Measurements from ENCODE around the gene CMPK2.
A peak's percentile ranks its signal among the peaks of the same experiment; 100 is the strongest.
"Not testable (repeated sequence)": the region's sequence is repeated elsewhere in the genome, so short reads cannot be mapped to it uniquely, and the experiment has no call there.

CMPK2 gene

GRCh38 chr2:6864923-6865345 is 773 bp downstream of the CMPK2 start:
- peak overlapping the region; percentile 79 for H3K4me3 Mint-ChIP-seq
- peaks cover 29% of the 10 kb centered on the region for H3K36me3 Mint-ChIP-seq
- H3K27me3 Mint-ChIP-seq = no peaks in the 10 kb centered on the region
- H3K9me3 Mint-ChIP-seq (ENCODE audit: low read depth) = peaks cover 9% of the 10 kb centered on the region
- H3K4me1 Mint-ChIP-seq (ENCODE audit: low read depth) = peaks cover 43% of the 10 kb centered on the region
- H3K27ac Mint-ChIP-seq = no peak overlapping the region

GRCh38 chr2:6864231-6864754 is 1.4 kb downstream of the CMPK2 start:
- peaks cover 30% of the 10 kb centered on the region for H3K36me3 Mint-ChIP-seq
- no peaks in the 10 kb centered on the region for H3K27me3 Mint-ChIP-seq
- H3K9me3 Mint-ChIP-seq (ENCODE audit: low read depth) = peaks cover 13% of the 10 kb centered on the region
- peak overlapping the region; percentile 41 for H3K27ac Mint-ChIP-seq
- peaks cover 40% of the 10 kb centered on the region for H3K4me1 Mint-ChIP-seq (ENCODE audit: low read depth)
- peak overlapping the region; percentile 79 for H3K4me3 Mint-ChIP-seq

DNA sequence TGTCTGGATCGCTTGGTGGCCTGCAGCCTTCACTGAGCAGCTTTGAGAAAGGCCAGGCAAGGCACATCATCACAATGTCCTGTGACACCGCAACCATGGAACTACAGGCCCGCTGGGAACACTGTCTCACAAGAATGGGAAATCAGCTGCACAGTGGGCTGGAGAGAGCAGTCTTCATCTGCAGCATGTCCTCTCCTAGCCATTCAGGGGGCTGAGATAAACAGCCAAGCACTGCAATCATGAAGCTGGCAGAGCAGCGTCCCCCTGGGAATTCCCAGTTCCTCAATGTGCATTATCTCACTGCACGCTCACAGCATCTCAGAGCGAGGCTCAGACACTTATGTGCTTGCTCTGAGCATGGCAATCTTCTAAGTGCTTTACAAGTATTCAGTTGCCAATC is 1.9 kb downstream of the CMPK2 start:
- H3K4me3 Mint-ChIP-seq = peak overlapping the region; percentile 79
- H3K36me3 Mint-ChIP-seq = peaks cover 33% of the 10 kb centered on the region
- peaks cover 40% of the 10 kb centered on the region for H3K4me1 Mint-ChIP-seq (ENCODE audit: low read depth)
- no peaks in the 10 kb centered on the region for H3K27me3 Mint-ChIP-seq
- H3K9me3 Mint-ChIP-seq (ENCODE audit: low read depth) = peaks cover 15% of the 10 kb centered on the region
- H3K27ac Mint-ChIP-seq = peak overlapping the region; percentile 16

GRCh38 chr2:6860296-6860695 is 5.4 kb downstream of the CMPK2 start:
- Mint-ChIP-seq H3K4me1 (ENCODE audit: low read depth) (peaks cover 23% of the 10 kb centered on the region), H3K4me3 (no peak overlapping the region), H3K9me3 (ENCODE audit: low read depth) (peaks cover 21% of the 10 kb centered on the region), H3K36me3 (peaks cover 49% of the 10 kb centered on the region), H3K27ac (no peak overlapping the region), H3K27me3 (no peaks in the 10 kb centered on the region)

- peaks cover 14% of the 10 kb centered on the region for H3K4me1 Mint-ChIP-seq (ENCODE audit: low read depth)
- peaks cover 21% of the 10 kb centered on the region for H3K9me3 Mint-ChIP-seq (ENCODE audit: low read depth)
- H3K4me3 Mint-ChIP-seq, H3K27me3 Mint-ChIP-seq, H3K27ac Mint-ChIP-seq: not testable (repeated sequence)
- H3K36me3 Mint-ChIP-seq = peaks cover 58% of the 10 kb centered on the region
Measured at GRCh38 chr2:6858466-6859027, 7.2 kb downstream of the CMPK2 start.

- H3K4me3 Mint-ChIP-seq = no peak overlapping the region
- no peaks in the 10 kb centered on the region for H3K27me3 Mint-ChIP-seq
- no peak overlapping the region for H3K27ac Mint-ChIP-seq
- H3K36me3 Mint-ChIP-seq = peaks cover 57% of the 10 kb centered on the region
- peaks cover 21% of the 10 kb centered on the region for H3K9me3 Mint-ChIP-seq (ENCODE audit: low read depth)
- H3K4me1 Mint-ChIP-seq (ENCODE audit: low read depth) = peaks cover 14% of the 10 kb centered on the region
Measured at GRCh38 chr2:6856548-6856920, 9.2 kb downstream of the CMPK2 start.

GRCh38 chr2:6855860-6856547 is 9.7 kb downstream of the CMPK2 start:
- peaks cover 55% of the 10 kb centered on the region for H3K36me3 Mint-ChIP-seq
- H3K4me3 Mint-ChIP-seq = no peak overlapping the region
- H3K27me3 Mint-ChIP-seq = no peaks in the 10 kb centered on the region
- H3K4me1 Mint-ChIP-seq (ENCODE audit: low read depth) = peaks cover 14% of the 10 kb centered on the region
- H3K27ac Mint-ChIP-seq = no peak overlapping the region
- peaks cover 21% of the 10 kb centered on the region for H3K9me3 Mint-ChIP-seq (ENCODE audit: low read depth)

GRCh38 chr2:6854416-6854815 is 11.3 kb downstream of the CMPK2 start:
- no peak overlapping the region for H3K27ac Mint-ChIP-seq
- H3K36me3 Mint-ChIP-seq = peaks cover 55% of the 10 kb centered on the region
- H3K9me3 Mint-ChIP-seq (ENCODE audit: low read depth) = peaks cover 8% of the 10 kb centered on the region
- H3K4me1 Mint-ChIP-seq (ENCODE audit: low read depth) = peaks cover 14% of the 10 kb centered on the region
- no peak overlapping the region for H3K4me3 Mint-ChIP-seq
- no peaks in the 10 kb centered on the region for H3K27me3 Mint-ChIP-seq

GRCh38 chr2:6852195-6852594 is 13.5 kb downstream of the CMPK2 start:
- Mint-ChIP-seq H3K36me3 (peaks cover 58% of the 10 kb centered on the region), H3K27ac (no peak overlapping the region), H3K9me3 (ENCODE audit: low read depth) (peaks cover 11% of the 10 kb centered on the region), H3K27me3 (no peaks in the 10 kb centered on the region), H3K4me1 (ENCODE audit: low read depth) (peaks cover 14% of the 10 kb centered on the region), H3K4me3 (no peak overlapping the region)

DNA sequence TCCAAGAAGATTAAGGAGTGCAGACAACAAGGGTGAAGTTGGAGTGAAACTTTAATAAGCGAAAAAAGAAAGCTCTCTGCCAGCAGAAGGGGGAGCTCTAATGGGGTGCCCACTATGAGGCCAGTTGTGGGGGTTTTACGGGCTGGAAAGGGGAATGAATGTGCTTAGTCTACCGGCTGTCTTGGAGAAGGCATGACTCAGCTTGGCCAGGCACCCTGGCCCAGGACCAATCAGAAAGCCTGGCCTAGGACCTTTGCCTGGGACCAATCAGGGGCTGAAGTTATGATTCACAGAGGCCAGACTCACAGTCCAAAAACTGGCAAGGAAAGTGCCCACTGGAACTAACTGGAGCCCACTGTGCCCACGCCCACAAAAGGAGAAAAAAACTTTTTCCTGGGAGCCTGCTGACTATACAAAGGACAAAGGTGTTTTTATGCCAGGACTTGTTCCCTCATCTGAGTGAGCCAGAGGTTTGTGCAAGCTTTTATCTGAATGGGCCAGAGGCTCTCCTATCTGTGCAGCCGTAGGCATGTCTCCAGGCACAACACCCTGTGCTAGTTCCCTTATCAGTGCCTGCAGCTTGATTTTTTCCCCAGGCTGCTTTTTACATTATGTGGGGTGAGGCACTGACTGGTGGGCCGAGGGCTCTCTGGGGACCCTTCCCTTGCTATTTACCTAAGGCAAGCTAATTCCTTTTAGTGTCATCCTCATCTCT is 18.6 kb downstream of the CMPK2 start:
- Mint-ChIP-seq H3K36me3 (peaks cover 64% of the 10 kb centered on the region), H3K27ac (no peak overlapping the region), H3K4me3 (no peak overlapping the region), H3K4me1 (ENCODE audit: low read depth) (peaks cover 1% of the 10 kb centered on the region), H3K9me3 (ENCODE audit: low read depth) (peaks cover 27% of the 10 kb centered on the region), H3K27me3 (no peaks in the 10 kb centered on the region)

GRCh38 chr2:6846540-6846939 is 19.2 kb downstream of the CMPK2 start:
- Mint-ChIP-seq H3K36me3 (peaks cover 63% of the 10 kb centered on the region), H3K27me3 (no peaks in the 10 kb centered on the region), H3K27ac (no peak overlapping the region), H3K4me3 (no peak overlapping the region), H3K4me1 (ENCODE audit: low read depth) (no peaks in the 10 kb centered on the region), H3K9me3 (ENCODE audit: low read depth) (peaks cover 27% of the 10 kb centered on the region)

- Mint-ChIP-seq H3K27ac (no peak overlapping the region), H3K27me3 (no peaks in the 10 kb centered on the region), H3K4me1 (ENCODE audit: low read depth) (no peaks in the 10 kb centered on the region), H3K4me3 (no peak overlapping the region), H3K9me3 (ENCODE audit: low read depth) (peaks cover 31% of the 10 kb centered on the region), H3K36me3 (peaks cover 62% of the 10 kb centered on the region)
Measured at GRCh38 chr2:6845903-6846302, 19.8 kb downstream of the CMPK2 start.

DNA sequence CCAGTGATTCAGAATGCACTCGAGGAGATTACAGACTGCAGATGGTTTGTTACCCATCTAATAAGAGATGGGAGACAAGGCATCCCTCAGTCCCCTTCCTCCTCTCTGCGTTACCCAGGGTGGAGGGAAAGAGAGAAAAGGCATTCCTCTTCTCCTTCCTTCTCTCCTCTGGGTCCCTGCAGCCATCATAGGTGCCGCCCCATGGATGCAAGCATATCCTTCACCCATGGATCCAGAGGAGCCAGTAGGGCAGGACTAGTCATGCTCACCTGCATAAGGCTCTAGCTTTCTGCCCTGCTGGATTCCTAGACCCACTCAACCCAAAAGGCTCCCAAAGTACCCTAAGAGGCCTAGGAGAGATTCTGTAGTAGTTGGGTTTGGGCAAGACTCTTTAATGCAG is 20.4 kb downstream of the CMPK2 start:
- Mint-ChIP-seq H3K27ac (no peak overlapping the region), H3K4me3 (no peak overlapping the region), H3K9me3 (ENCODE audit: low read depth) (peaks cover 34% of the 10 kb centered on the region), H3K4me1 (ENCODE audit: low read depth) (no peaks in the 10 kb centered on the region), H3K27me3 (no peaks in the 10 kb centered on the region), H3K36me3 (peaks cover 61% of the 10 kb centered on the region)

- Mint-ChIP-seq H3K4me1 (ENCODE audit: low read depth) (no peaks in the 10 kb centered on the region), H3K9me3 (ENCODE audit: low read depth) (peaks cover 33% of the 10 kb centered on the region), H3K27ac (no peak overlapping the region), H3K27me3 (no peaks in the 10 kb centered on the region), H3K4me3 (no peak overlapping the region), H3K36me3 (peaks cover 52% of the 10 kb centered on the region)
Measured at GRCh38 chr2:6841537-6842287, 24.0 kb downstream of the CMPK2 start.

All from activated naive CD8-positive, alpha-beta T cell (primary cell).